MM.1S (cell line): ENCODE data around the gene TENT4B.

ENCODE experiments used
- DNase-seq: peaks from one replicate; pipeline ENCODE4 v3.0.0-alpha.2; 2015
- H2AFZ ChIP-seq: fragments of 300-600 bp; sonication (generic); 2 replicates; pipeline ENCODE4 v1.6.0; 2016; ENCODE audit warnings: antibody characterized with exemption, low read length
- H3F3A ChIP-seq: fragments of 300-600 bp; sonication (generic); 2 replicates; pipeline ENCODE4 v1.6.1; 2016; ENCODE audit warnings: mild to moderate bottlenecking, antibody characterized with exemption, low read length, moderate library complexity, mixed read lengths; ENCODE audit not compliant: insufficient read depth
- H3K27ac ChIP-seq: fragments of 300-600 bp; sonication (generic); 2 replicates; pipeline ENCODE4 v1.5.1; 2016; ENCODE audit warnings: mild to moderate bottlenecking, low read length
- H3K27me3 ChIP-seq: fragments of 300-600 bp; sonication (generic); replicated peaks from 2 replicates; pipeline ENCODE4 v1.6.0; 2016; ENCODE audit warnings: low read length; ENCODE audit not compliant: insufficient read depth
- H3K36me3 ChIP-seq: fragments of 300-600 bp; sonication (generic); replicated peaks from 2 replicates; pipeline ENCODE4 v1.6.1; 2016; ENCODE audit warnings: mild to moderate bottlenecking, low read length, mixed read lengths; ENCODE audit not compliant: insufficient read depth
- H3K4me1 ChIP-seq: fragments of 300-600 bp; sonication (generic); 2 replicates; pipeline ENCODE4 v1.6.1; 2016; ENCODE audit warnings: low read length, mixed read lengths
- H3K4me2 ChIP-seq: fragments of 300-600 bp; sonication (generic); 2 replicates; pipeline ENCODE4 v1.6.0; 2016; ENCODE audit warnings: low read depth, low read length
- H3K4me3 ChIP-seq: fragments of 300-600 bp; sonication (generic); 2 replicates; pipeline ENCODE4 v1.5.1; 2016; ENCODE audit warnings: low read length, mixed read lengths
- H3K79me2 ChIP-seq: fragments of 300-600 bp; sonication (generic); 2 replicates; pipeline ENCODE4 v1.6.1; 2016; ENCODE audit warnings: mixed run types, low read length, mixed read lengths
- H3K9ac ChIP-seq: fragments of 300-600 bp; sonication (generic); 2 replicates; pipeline ENCODE4 v1.6.1; 2016; ENCODE audit warnings: low read length, mixed read lengths
- H3K9me2 ChIP-seq: fragments of 300-600 bp; sonication (generic); replicated peaks from 2 replicates; pipeline ENCODE4 v1.6.1; 2016; ENCODE audit warnings: mild to moderate bottlenecking, low read length, mixed read lengths; ENCODE audit not compliant: insufficient read depth
- H3K9me3 ChIP-seq: fragments of 300-600 bp; sonication (generic); replicated peaks from 2 replicates; pipeline ENCODE4 v1.6.1; 2016; ENCODE audit warnings: mild to moderate bottlenecking, low read length, mixed read lengths; ENCODE audit not compliant: insufficient read depth
- H4K20me1 ChIP-seq: fragments of 300-600 bp; sonication (generic); 2 replicates; pipeline ENCODE4 v1.6.1; 2016; ENCODE audit warnings: mild to moderate bottlenecking, low read length, moderate library complexity, mixed read lengths; ENCODE audit not compliant: insufficient read depth
- CTCF ChIP-seq: fragments of 300-600 bp; sonication (generic); IDR thresholded peaks from 2 replicates; pipeline ENCODE4 v1.5.1; 2016; ENCODE audit warnings: antibody characterized with exemption, low read length, mixed read lengths
- EZH2 ChIP-seq: fragments of 300-600 bp; sonication (generic); optimal IDR thresholded peaks from 2 replicates; pipeline ENCODE3; 2017; ENCODE audit warnings: low read depth, mild to moderate bottlenecking, antibody characterized with exemption, low read length, mixed read lengths
- EZH2phosphoT487 ChIP-seq: fragments of 300-600 bp; sonication (generic); IDR thresholded peaks from 2 replicates; pipeline ENCODE4 v1.6.1; 2018; ENCODE audit warnings: antibody characterized with exemption, low read length

TENT4B gene

GRCh38 chr16:50120711-50121110, 32.4 kb upstream of the TENT4B start:
- Histone ChIP-seq H4K20me1 (no peaks in the 10 kb centered on the region), H3K27me3 (no peaks in the 10 kb centered on the region), H2AFZ (no peak overlapping the region), H3K4me1 (peaks cover 20% of the 10 kb centered on the region), H3K27ac (peak overlapping the region; percentile 68; the same call in 1 of the 2 replicates), H3F3A (peaks cover 16% of the 10 kb centered on the region), H3K9me2 (no peaks in the 10 kb centered on the region), H3K4me3 (no peak overlapping the region), H3K9me3 (no peaks in the 10 kb centered on the region), H3K9ac (no peak overlapping the region), H3K4me2 (no peak overlapping the region), H3K79me2 (no peaks in the 10 kb centered on the region), H3K36me3 (no peaks in the 10 kb centered on the region)
- DNase-seq: no peak
- TF ChIP-seq EZH2: no peak
- no peak for TF ChIP-seq CTCF
- TF ChIP-seq EZH2phosphoT487: no peak

- H3K9me2 ChIP-seq: no peaks in the 10 kb centered on the region
- H3K9ac ChIP-seq: peak overlapping the region; percentile 38; the same call in 1 of the 2 replicates
- TF ChIP-seq EZH2phosphoT487 (no peak), EZH2 (no peak), CTCF (no peak)
- no peaks in the 10 kb centered on the region for H3K27me3 ChIP-seq
- H3F3A ChIP-seq: peaks cover 16% of the 10 kb centered on the region
- H3K79me2 ChIP-seq: no peaks in the 10 kb centered on the region
- peak overlapping the region; percentile 53; the same call in 1 of the 2 replicates for H3K4me2 ChIP-seq
- peak overlapping the region; percentile 68 for H3K27ac ChIP-seq
- H3K4me3 ChIP-seq: peak overlapping the region; percentile 27; the same call in 1 of the 2 replicates
- H4K20me1 ChIP-seq: no peaks in the 10 kb centered on the region
- H2AFZ ChIP-seq: no peak overlapping the region
- H3K9me3 ChIP-seq: no peaks in the 10 kb centered on the region
- peak; percentile 70 for DNase-seq
- H3K36me3 ChIP-seq: no peaks in the 10 kb centered on the region
- peaks cover 20% of the 10 kb centered on the region for H3K4me1 ChIP-seq
These were observed 31.8 kb upstream of the TENT4B start for GRCh38 chr16:50121278-50121677.

GRCh38 chr16:50121721-50122445, 31.2 kb upstream of the TENT4B start:
- Histone ChIP-seq H3K4me2 (peak overlapping the region; percentile 53; the same call in 1 of the 2 replicates), H3K27me3 (no peaks in the 10 kb centered on the region), H3F3A (peaks cover 16% of the 10 kb centered on the region), H3K9ac (peak overlapping the region; percentile 38; the same call in 1 of the 2 replicates), H3K79me2 (no peaks in the 10 kb centered on the region), H3K36me3 (no peaks in the 10 kb centered on the region), H2AFZ (peak overlapping the region; percentile 42), H3K4me1 (peaks cover 20% of the 10 kb centered on the region), H3K9me3 (no peaks in the 10 kb centered on the region), H4K20me1 (no peaks in the 10 kb centered on the region), H3K4me3 (peak overlapping the region; percentile 27), H3K27ac (peak overlapping the region; percentile 68), H3K9me2 (no peaks in the 10 kb centered on the region)
- DNase-seq: peak; percentile 89
- TF ChIP-seq EZH2phosphoT487 (no peak), CTCF (no peak), EZH2 (no peak)
